GM20431 (cell line): ENCODE data around the gene TCERG1L.

Source experiments
- in situ Hi-C: fragments of 300-500 bp; cut with MseI, MboI; formaldehyde crosslinking; loops from one replicate; pipeline ENCODE4 v1.15.0; 2020; ENCODE audit warnings: low sequenced_read_pairs; ENCODE audit not compliant: unreplicated experiment

TCERG1L gene

GRCh38 chr10:131272897-131273451, 38.5 kb downstream of the TCERG1L start:
- in situ Hi-C loops, result no loop called here

GRCh38 chr10:131271966-131272365, 39.6 kb downstream of the TCERG1L start:
- in situ Hi-C loops, result no loop called here

- in situ Hi-C loops, result no loop called here
Measured at GRCh38 chr10:131271195-131271880, 40.2 kb downstream of the TCERG1L start.

GRCh38 chr10:131270461-131271190, 40.9 kb downstream of the TCERG1L start:
- in situ Hi-C loops, result no loop called here

- in situ Hi-C loops, result no loop called here
Measured at GRCh38 chr10:131269776-131270460, 41.6 kb downstream of the TCERG1L start.

GRCh38 chr10:131267814-131268095, 43.8 kb downstream of the TCERG1L start:
- in situ Hi-C loops, result no loop called here

GRCh38 chr10:131266936-131267813, 44.3 kb downstream of the TCERG1L start:
- in situ Hi-C loops, result no loop called here

- in situ Hi-C loops, result no loop called here
Measured at GRCh38 chr10:131264110-131264788, 47.3 kb downstream of the TCERG1L start.

GRCh38 chr10:131261890-131262475, 49.5 kb downstream of the TCERG1L start:
- in situ Hi-C loops, result no loop called here

GRCh38 chr10:131260452-131261211, 50.9 kb downstream of the TCERG1L start:
- in situ Hi-C loops, result no loop called here

- in situ Hi-C loops, result no loop called here
Measured at GRCh38 chr10:131260031-131260430, 51.5 kb downstream of the TCERG1L start.

- in situ Hi-C loops, result no loop called here
Measured at GRCh38 chr10:131259535-131259934, 52.0 kb downstream of the TCERG1L start.

GRCh38 chr10:131258256-131258655, 53.3 kb downstream of the TCERG1L start:
- in situ Hi-C loops, result no loop called here

GRCh38 chr10:131257027-131257426, 54.5 kb downstream of the TCERG1L start:
- in situ Hi-C loops, result no loop called here

GRCh38 chr10:131254859-131255252, 56.7 kb downstream of the TCERG1L start:
- in situ Hi-C loops, result no loop called here

- in situ Hi-C loops, result no loop called here
Measured at GRCh38 chr10:131253931-131254858, 57.3 kb downstream of the TCERG1L start.

- in situ Hi-C loops, result no loop called here
Measured at GRCh38 chr10:131252567-131253276, 58.8 kb downstream of the TCERG1L start.
